ENCODE data around the gene TXNDC11. TPM values are rescaled to one million over a fixed set of nuclear protein-coding genes. Genes with fewer than 3 reads are reported as not detected.

The TXNDC11 gene
- total and polyA plus RNA-seq, 10 of the 15 experiments (the other 5 are each of a cell fraction or from before 2014, with no cell fraction given): 1.7 to 86.7 (median 54.4) TPM

GRCh38 chr16:11667824-11668622 is 74.6 kb downstream of the TXNDC11 start, which contains the start of gene SNN (continued):
- TF ChIP-seq MLLT1 (IDR thresholded peaks at IDR 0.05) (0 out of 2 replicates have a peak, but pooled peaks have one; percentile 45), USF1 (IDR thresholded peaks at IDR 0.05; ENCODE audit: borderline replicate concordance, extremely low read length, insufficient read depth, low read depth, low read length) (peak; percentile 37), PBX3 (IDR thresholded peaks at IDR 0.05; ENCODE audit: insufficient replicate concordance, low read depth, low read length) (no peak), SRF (IDR thresholded peaks at IDR 0.05; ENCODE audit: low read depth in 2 of 2, low read length in 2 of 2) (no peak), ZNF687 (IDR thresholded peaks at IDR 0.05) (0 out of 2 replicates have a peak, but pooled peaks have one; percentile 44), NFYB (IDR thresholded peaks at IDR 0.05; ENCODE audit: insufficient read depth, low read depth, low read length) (no peak), POLR2AphosphoS2 (IDR thresholded peaks at IDR 0.05; ENCODE audit: low read depth, low read length) (no peak), STAT1 (conservative IDR thresholded peaks at IDR 0.05) (no peak), ATF2 (IDR thresholded peaks at IDR 0.05; ENCODE audit: low read length) (no peak), TARDBP (IDR thresholded peaks at IDR 0.05; ENCODE audit: borderline replicate concordance) (no peak), NR2F1 (conservative IDR thresholded peaks at IDR 0.05) (peak; percentile 54; the same call in 1 of the 2 replicates), JUND (IDR thresholded peaks at IDR 0.05; ENCODE audit: low read depth, low read length) (no peak), SIN3A (IDR thresholded peaks at IDR 0.05; ENCODE audit: low read depth, low read length) (no peak), RAD51 (IDR thresholded peaks at IDR 0.05) (no peak)
